Adrenal gland (tissue), 5 donors: ENCODE data around the gene ATP1A1.

Experiments
- POLR2A ChIP-seq, 2 donors: fragments of 450-650 bp; IDR thresholded peaks; one replicate each; pipeline ENCODE4 v1.6.1; 2017; ENCODE audit warnings: antibody characterized with exemption in 2 of 2, mild to moderate bottlenecking in 2 of 2, moderate library complexity in 1 of 2
- TF ChIP-seq, protein P1 (sequence below), 6 experiments: fragments of 450-650 bp in 4 of 6; fragments of 200-600 bp in 2 of 6; sonication (generic) in 1 of 6; IDR thresholded peaks; 1 replicate in 5 of 6; 2 replicates in 1 of 6; pipeline versions ENCODE4 v1.5.1 to v1.8.0; 2016 to 2021; ENCODE audit warnings: antibody characterized with exemption in 6 of 6, mild to moderate bottlenecking in 2 of 6, moderate library complexity in 1 of 6
- donor health status: DM: no; HTN: no; CAD: no.

GRCh38 chr1:116424438-116424837, 51.4 kb downstream of the ATP1A1 start:
- TF ChIP-seq, protein P1, sequence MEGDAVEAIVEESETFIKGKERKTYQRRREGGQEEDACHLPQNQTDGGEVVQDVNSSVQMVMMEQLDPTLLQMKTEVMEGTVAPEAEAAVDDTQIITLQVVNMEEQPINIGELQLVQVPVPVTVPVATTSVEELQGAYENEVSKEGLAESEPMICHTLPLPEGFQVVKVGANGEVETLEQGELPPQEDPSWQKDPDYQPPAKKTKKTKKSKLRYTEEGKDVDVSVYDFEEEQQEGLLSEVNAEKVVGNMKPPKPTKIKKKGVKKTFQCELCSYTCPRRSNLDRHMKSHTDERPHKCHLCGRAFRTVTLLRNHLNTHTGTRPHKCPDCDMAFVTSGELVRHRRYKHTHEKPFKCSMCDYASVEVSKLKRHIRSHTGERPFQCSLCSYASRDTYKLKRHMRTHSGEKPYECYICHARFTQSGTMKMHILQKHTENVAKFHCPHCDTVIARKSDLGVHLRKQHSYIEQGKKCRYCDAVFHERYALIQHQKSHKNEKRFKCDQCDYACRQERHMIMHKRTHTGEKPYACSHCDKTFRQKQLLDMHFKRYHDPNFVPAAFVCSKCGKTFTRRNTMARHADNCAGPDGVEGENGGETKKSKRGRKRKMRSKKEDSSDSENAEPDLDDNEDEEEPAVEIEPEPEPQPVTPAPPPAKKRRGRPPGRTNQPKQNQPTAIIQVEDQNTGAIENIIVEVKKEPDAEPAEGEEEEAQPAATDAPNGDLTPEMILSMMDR (IDR thresholded peaks at IDR 0.05), result no peak
- no peak for TF ChIP-seq POLR2A (IDR thresholded peaks at IDR 0.05)
